D721Med (cell line): Measurements from ENCODE around the gene JADE1.

ENCODE experiments used
- DNase-seq: peaks from one replicate; pipeline ENCODE4 v3.0.0; 2011; ENCODE audit warnings: low spot score; ENCODE audit not compliant: insufficient read length
- FAIRE-seq: peaks from 2 replicates; lab custom pipeline; 2011; peaks lifted over from hg19 to GRCh38; lab: Jason Lieb, UNC
- CTCF ChIP-seq: IDR thresholded peaks from 2 replicates; pipeline ENCODE4 v1.5.1; 2012; ENCODE audit warnings: mild to moderate bottlenecking, control low read depth; ENCODE audit not compliant: insufficient read depth; ENCODE audit errors: missing control alignments

Gene JADE1

GRCh38 chr4:128869776-128870509 is 60.4 kb downstream of the JADE1 start:
- FAIRE-seq (no peak), DNase-seq (no peak)
- TF ChIP-seq CTCF, result no peak

GRCh38 chr4:128871948-128872347 is 62.4 kb downstream of the JADE1 start:
- FAIRE-seq (no peak), DNase-seq (no peak)
- no peak for TF ChIP-seq CTCF

- DNase-seq, result no peak
- no peak for TF ChIP-seq CTCF
- no peak for FAIRE-seq
These were observed 66.7 kb downstream of the JADE1 start for GRCh38 chr4:128876200-128876599.

GRCh38 chr4:128877934-128878333 is 68.4 kb downstream of the JADE1 start:
- no peak for TF ChIP-seq CTCF
- DNase-seq (no peak), FAIRE-seq (no peak)

GRCh38 chr4:128879283-128879682 is 69.8 kb downstream of the JADE1 start:
- FAIRE-seq (no peak), DNase-seq (no peak)
- no peak for TF ChIP-seq CTCF

- TF ChIP-seq CTCF, result no peak
- FAIRE-seq (no peak), DNase-seq (no peak)
These were observed 70.5 kb downstream of the JADE1 start for GRCh38 chr4:128879971-128880370.

GRCh38 chr4:128880662-128881061 is 71.2 kb downstream of the JADE1 start:
- no peak for DNase-seq
- no peak for TF ChIP-seq CTCF
- no peak for FAIRE-seq
